Measurements from ENCODE around the gene RAC2. TPM values are rescaled to one million over a fixed set of nuclear protein-coding genes. Genes with fewer than 3 reads are reported as not detected.
A peak's percentile ranks its signal among the peaks of the same experiment; 100 is the strongest.

The RAC2 gene
- total RNA-seq, 4 donors from 2014 or later = 2.6 to 8.6 (median 6.7) TPM

DNA sequence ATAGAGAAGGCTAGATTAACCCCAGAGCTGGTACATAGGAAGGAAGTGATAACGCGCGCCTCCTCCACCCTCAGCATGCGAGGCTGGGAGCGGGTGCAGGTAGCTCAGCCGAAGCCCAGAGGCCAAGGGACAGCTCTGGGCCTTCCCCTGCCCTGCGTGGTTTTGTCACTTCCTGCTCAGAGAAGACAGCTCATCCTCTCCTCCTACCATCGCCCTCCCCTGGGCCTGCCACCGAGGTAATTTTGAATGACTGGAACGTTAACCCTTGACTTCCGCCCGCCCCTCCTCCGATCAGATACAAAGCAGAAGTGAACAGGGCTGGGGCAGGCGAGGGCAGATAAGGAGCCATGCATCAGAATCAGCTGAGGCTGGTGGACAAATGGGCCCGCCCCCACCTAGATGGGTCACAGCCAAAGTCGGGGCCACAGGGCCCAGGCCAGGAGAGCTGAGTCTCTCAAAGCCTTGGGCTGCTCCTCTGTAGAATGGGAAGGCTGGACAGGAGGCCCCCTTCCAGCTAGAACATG lies 1.6 kb downstream of the RAC2 start:
- no peak for TF ChIP-seq POLR2A (IDR thresholded peaks at IDR 0.05)
- TF ChIP-seq, protein P1, sequence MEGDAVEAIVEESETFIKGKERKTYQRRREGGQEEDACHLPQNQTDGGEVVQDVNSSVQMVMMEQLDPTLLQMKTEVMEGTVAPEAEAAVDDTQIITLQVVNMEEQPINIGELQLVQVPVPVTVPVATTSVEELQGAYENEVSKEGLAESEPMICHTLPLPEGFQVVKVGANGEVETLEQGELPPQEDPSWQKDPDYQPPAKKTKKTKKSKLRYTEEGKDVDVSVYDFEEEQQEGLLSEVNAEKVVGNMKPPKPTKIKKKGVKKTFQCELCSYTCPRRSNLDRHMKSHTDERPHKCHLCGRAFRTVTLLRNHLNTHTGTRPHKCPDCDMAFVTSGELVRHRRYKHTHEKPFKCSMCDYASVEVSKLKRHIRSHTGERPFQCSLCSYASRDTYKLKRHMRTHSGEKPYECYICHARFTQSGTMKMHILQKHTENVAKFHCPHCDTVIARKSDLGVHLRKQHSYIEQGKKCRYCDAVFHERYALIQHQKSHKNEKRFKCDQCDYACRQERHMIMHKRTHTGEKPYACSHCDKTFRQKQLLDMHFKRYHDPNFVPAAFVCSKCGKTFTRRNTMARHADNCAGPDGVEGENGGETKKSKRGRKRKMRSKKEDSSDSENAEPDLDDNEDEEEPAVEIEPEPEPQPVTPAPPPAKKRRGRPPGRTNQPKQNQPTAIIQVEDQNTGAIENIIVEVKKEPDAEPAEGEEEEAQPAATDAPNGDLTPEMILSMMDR (IDR thresholded peaks at IDR 0.05) = no peak
- H3K4me3 ChIP-seq (ENCODE audit: low read depth, poor library complexity, severe bottlenecking) = no peak overlapping the region
- 60 to 63% methylated on average over 14 to 16 of the region's 16 CpGs for WGBS, 2 donors
- DNase-seq (ENCODE audit: low spot score in 2 of 2) = peak; percentile 63 to 92
- intact Hi-C loops (cut with DNase I; ENCODE audit: low total_unique reads) = no loop called here

- 58 to 68% methylated on average over 16 to 19 of the region's 19 CpGs for WGBS, 2 donors
- TF ChIP-seq, protein P1 (IDR thresholded peaks at IDR 0.05) = no peak
- no peak for TF ChIP-seq POLR2A (IDR thresholded peaks at IDR 0.05)
- H3K4me3 ChIP-seq (ENCODE audit: low read depth, poor library complexity, severe bottlenecking) = no peak overlapping the region
- no peak for DNase-seq (ENCODE audit: low spot score in 2 of 2)
- intact Hi-C loops (cut with DNase I; ENCODE audit: low total_unique reads) = no loop called here
Measured at GRCh38 chr22:37241351-37242142, 2.5 kb downstream of the RAC2 start.

- no peak overlapping the region for H3K4me3 ChIP-seq (ENCODE audit: low read depth, poor library complexity, severe bottlenecking)
Measured at GRCh38 chr22:37240941-37241320, 3.1 kb downstream of the RAC2 start.

DNA sequence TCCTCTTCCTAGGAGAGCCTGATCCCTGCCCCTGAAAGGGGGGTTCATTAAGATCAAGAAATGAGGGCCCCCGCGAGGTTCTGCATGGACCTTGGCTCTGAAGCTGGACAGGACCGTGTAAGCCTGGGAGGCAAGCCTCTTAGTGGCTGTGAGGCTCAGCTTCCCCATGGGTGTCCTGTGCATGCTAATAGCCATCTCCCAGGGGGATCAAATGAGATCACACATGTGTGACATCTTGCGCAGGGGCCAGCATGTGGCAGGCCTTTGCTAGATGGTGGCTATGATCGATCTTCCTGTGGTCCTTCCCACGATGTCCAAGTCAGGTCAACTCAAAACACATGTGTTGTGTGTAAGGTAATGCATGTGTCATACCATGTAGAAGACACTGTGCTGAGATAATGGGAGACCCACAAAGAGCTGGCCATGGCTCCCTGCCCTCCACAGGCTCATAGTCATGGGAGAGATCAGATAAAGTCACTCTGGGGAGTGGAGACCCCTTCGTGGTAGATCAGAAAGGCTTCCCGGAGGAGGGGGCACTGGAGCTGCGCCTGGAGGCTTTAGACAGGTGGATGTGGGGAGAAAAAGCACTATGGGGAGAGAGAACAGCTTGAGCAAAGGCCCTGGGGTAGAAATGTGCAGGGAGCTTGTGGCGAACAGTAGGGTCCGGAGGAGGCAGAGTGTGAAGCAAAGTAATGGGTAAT lies 3.7 kb downstream of the RAC2 start:
- H3K4me3 ChIP-seq (ENCODE audit: low read depth, poor library complexity, severe bottlenecking) = no peak overlapping the region
- TF ChIP-seq, protein P1 (IDR thresholded peaks at IDR 0.05) = no peak
- TF ChIP-seq POLR2A (IDR thresholded peaks at IDR 0.05) = no peak
- intact Hi-C loops (cut with DNase I; ENCODE audit: low total_unique reads) = no loop called here
- 82% methylated on average over 10 to 11 of the region's 11 CpGs for WGBS, 2 donors
- no peak for DNase-seq (ENCODE audit: low spot score in 2 of 2)

More at GRCh38 chr22:37240941-37241320, 3.1 kb downstream of the RAC2 start:
- whole genome bisulfite sequencing, 2 donors = 86 to 94% methylated on average over 7 of the region's 7 CpGs
- TF ChIP-seq POLR2A (IDR thresholded peaks at IDR 0.05) = no peak
- TF ChIP-seq, protein P1 (IDR thresholded peaks at IDR 0.05) = no peak
- DNase-seq (ENCODE audit: low spot score in 2 of 2) = no peak
- intact Hi-C loops (cut with DNase I; ENCODE audit: low total_unique reads) = no loop called here

DNA sequence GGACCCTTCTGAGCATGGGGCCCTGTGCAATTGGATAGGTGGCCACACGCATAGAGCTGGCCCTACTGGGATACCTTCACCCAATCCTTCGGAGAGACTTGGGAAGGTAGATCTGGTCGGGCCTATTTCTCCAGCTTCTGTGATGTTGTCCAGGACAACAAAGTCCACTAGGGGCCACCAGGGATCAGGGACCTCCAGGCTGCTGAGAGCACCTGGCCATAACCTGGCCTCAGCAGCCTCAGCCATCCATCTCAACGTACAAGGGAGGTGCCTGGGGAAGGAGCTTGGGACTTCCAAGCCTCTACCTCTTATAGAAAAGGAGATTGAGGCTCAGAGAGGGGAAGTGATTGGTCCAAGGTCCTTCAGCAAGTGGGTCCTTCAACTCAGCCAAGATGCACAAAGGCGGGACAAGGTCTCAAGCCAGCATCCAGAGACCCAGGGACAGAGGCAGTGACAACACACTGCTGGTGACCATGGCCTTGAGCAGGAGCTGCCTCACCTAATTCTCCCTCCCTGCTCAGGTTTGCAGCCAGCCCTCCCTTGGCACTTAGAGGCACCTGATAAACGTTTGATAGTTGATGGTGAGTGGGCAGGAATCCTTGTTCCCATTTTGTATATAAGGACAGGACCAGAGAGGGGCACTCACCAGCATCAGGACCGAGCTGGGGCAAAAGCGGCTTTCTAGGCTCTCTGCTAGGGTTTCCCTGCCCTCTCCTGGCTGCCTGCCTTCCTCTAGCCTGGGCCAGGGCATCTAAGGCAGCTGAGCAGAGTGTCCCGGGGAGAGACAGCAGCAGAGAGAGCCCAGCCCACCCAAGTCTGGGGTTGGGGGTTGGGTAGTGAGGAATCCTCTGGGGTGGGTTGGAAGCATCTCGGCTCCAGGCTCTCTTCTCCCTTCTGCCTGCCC lies 4.5 kb downstream of the RAC2 start:
- intact Hi-C loops (cut with DNase I; ENCODE audit: low total_unique reads) = no loop called here
- H3K4me3 ChIP-seq (ENCODE audit: low read depth, poor library complexity, severe bottlenecking) = no peak overlapping the region
- 73 to 80% methylated on average over 8 to 10 of the region's 10 CpGs for WGBS, 2 donors
- no peak for DNase-seq (ENCODE audit: low spot score in 2 of 2)
- TF ChIP-seq, protein P1 (IDR thresholded peaks at IDR 0.05) = no peak
- TF ChIP-seq POLR2A (IDR thresholded peaks at IDR 0.05) = no peak
